ENCODE results near the gene NMUR2. TPM values are rescaled to one million over a fixed set of nuclear protein-coding genes. Genes with fewer than 3 reads are reported as not detected.

The NMUR2 gene
- total and polyA plus RNA-seq, 3 donors from 2014 or later: 3.6 to 10.7 (median 5.0) TPM

DNA sequence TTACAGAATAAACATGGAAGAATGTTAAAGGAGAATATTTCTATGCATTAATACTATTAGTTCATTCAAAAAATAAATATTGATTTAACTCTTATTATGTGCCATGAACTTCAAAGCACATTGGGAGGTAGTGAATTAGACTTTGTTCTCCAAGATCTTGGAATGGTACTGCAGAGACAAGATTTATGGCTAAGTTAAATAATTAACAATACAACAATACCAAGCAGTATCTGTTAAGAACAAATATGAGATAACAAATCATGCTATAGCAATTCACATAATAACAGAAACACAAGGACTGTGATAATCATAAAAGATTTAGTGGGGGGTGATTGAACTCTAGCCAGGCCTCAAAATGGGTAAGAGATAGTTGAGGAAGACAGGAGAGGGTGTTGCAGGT is 11.6 kb downstream of the NMUR2 start:
- no peaks in the 10 kb centered on the region for H3K27me3 ChIP-seq
- H3K36me3 ChIP-seq (ENCODE audit: low read depth, missing control alignments): no peaks in the 10 kb centered on the region
- no peak for DNase-seq
- peaks cover 4% of the 10 kb centered on the region for H3K4me1 ChIP-seq
- H3K27ac ChIP-seq: no peak overlapping the region
- H3K4me3 ChIP-seq: no peak overlapping the region
- TF ChIP-seq, protein P1, sequence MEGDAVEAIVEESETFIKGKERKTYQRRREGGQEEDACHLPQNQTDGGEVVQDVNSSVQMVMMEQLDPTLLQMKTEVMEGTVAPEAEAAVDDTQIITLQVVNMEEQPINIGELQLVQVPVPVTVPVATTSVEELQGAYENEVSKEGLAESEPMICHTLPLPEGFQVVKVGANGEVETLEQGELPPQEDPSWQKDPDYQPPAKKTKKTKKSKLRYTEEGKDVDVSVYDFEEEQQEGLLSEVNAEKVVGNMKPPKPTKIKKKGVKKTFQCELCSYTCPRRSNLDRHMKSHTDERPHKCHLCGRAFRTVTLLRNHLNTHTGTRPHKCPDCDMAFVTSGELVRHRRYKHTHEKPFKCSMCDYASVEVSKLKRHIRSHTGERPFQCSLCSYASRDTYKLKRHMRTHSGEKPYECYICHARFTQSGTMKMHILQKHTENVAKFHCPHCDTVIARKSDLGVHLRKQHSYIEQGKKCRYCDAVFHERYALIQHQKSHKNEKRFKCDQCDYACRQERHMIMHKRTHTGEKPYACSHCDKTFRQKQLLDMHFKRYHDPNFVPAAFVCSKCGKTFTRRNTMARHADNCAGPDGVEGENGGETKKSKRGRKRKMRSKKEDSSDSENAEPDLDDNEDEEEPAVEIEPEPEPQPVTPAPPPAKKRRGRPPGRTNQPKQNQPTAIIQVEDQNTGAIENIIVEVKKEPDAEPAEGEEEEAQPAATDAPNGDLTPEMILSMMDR (IDR thresholded peaks at IDR 0.05): no peak
- TF ChIP-seq POLR2A (IDR thresholded peaks at IDR 0.05): no peak
- intact Hi-C loops (cut with DNase I; ENCODE audit: low total_unique reads): no loop called here
- no peaks in the 10 kb centered on the region for H3K9me3 ChIP-seq

- no peak overlapping the region for H3K27ac ChIP-seq
- H3K27me3 ChIP-seq: no peaks in the 10 kb centered on the region
- H3K4me1 ChIP-seq: no peaks in the 10 kb centered on the region
- intact Hi-C loops (cut with DNase I; ENCODE audit: low total_unique reads): no loop called here
- WGBS, 2 donors: 78 to 92% methylated on average over 3 of the region's 3 CpGs
- no peak overlapping the region for H3K4me3 ChIP-seq
- DNase-seq: no peak
- TF ChIP-seq, protein P1 (IDR thresholded peaks at IDR 0.05): no peak
- TF ChIP-seq POLR2A (IDR thresholded peaks at IDR 0.05): no peak
- H3K36me3 ChIP-seq (ENCODE audit: low read depth, missing control alignments): no peaks in the 10 kb centered on the region
- H3K9me3 ChIP-seq: no peaks in the 10 kb centered on the region
These were observed 15.8 kb downstream of the NMUR2 start for GRCh38 chr5:152389208-152389849.

DNA sequence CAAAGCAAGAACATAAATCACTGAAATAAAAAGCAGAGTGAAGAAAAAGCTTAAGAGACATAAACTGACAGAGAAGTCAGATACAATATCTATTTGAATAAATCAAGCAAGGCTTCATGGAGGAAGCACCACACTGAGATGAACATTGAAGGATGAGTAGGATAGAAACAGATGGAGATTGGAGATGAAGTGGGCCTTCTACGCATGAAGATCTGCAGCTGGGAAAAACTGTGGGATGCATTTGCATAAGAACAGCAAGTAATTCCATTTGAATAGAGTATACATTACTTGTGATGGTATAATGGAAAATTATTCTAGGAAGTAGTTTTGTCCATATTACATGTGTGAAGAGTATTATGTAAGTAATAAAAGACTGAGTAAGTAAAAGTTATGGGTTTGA is 16.5 kb downstream of the NMUR2 start:
- intact Hi-C loops (cut with DNase I; ENCODE audit: low total_unique reads): no loop called here
- Histone ChIP-seq H3K4me3 (no peak overlapping the region), H3K36me3 (ENCODE audit: low read depth, missing control alignments) (no peaks in the 10 kb centered on the region), H3K9me3 (no peaks in the 10 kb centered on the region), H3K4me1 (no peaks in the 10 kb centered on the region), H3K27ac (no peak overlapping the region), H3K27me3 (no peaks in the 10 kb centered on the region)
- 86 to 94% methylated on average over 1 of the region's 1 CpG for WGBS, 2 donors
- TF ChIP-seq, protein P1 (IDR thresholded peaks at IDR 0.05): no peak
- TF ChIP-seq POLR2A (IDR thresholded peaks at IDR 0.05): no peak
- no peak for DNase-seq

- Histone ChIP-seq H3K27me3 (no peaks in the 10 kb centered on the region), H3K4me3 (no peak overlapping the region), H3K36me3 (ENCODE audit: low read depth, missing control alignments) (no peaks in the 10 kb centered on the region), H3K27ac (no peak overlapping the region), H3K4me1 (no peaks in the 10 kb centered on the region), H3K9me3 (no peaks in the 10 kb centered on the region)
- 71 to 80% methylated on average over 10 of the region's 10 CpGs for WGBS, 2 donors
- no peak for DNase-seq
- intact Hi-C loops (cut with DNase I; ENCODE audit: low total_unique reads): no loop called here
- no peak for TF ChIP-seq POLR2A (IDR thresholded peaks at IDR 0.05)
- TF ChIP-seq, protein P1 (IDR thresholded peaks at IDR 0.05): no peak
These were observed 24.5 kb downstream of the NMUR2 start for GRCh38 chr5:152380415-152381123.

GRCh38 chr5:152379331-152379730 is 25.7 kb downstream of the NMUR2 start:
- no peaks in the 10 kb centered on the region for H3K36me3 ChIP-seq (ENCODE audit: low read depth, missing control alignments)
- no peak for DNase-seq
- TF ChIP-seq, protein P1 (IDR thresholded peaks at IDR 0.05): no peak
- no peak for TF ChIP-seq POLR2A (IDR thresholded peaks at IDR 0.05)
- H3K4me3 ChIP-seq: no peak overlapping the region
- no peaks in the 10 kb centered on the region for H3K9me3 ChIP-seq
- H3K4me1 ChIP-seq: no peaks in the 10 kb centered on the region
- intact Hi-C loops (cut with DNase I; ENCODE audit: low total_unique reads): no loop called here
- 72% methylated on average over 3 of the region's 3 CpGs for WGBS, 2 donors
- H3K27me3 ChIP-seq: no peaks in the 10 kb centered on the region
- H3K27ac ChIP-seq: no peak overlapping the region
